SU-DHL-6 (cell line): ENCODE results near the gene MAPK11.
"Not testable (repeated sequence)": the region's sequence is repeated elsewhere in the genome, so short reads cannot be mapped to it uniquely, and the experiment has no call there.

Experiments used
- H2AFZ ChIP-seq: fragments of 200-600 bp; sonication (generic); 2 replicates; pipeline ENCODE4 v1.6.1; 2014; ENCODE audit warnings: low read depth, mild to moderate bottlenecking, moderate library complexity, mixed read lengths, antibody characterized with exemption, low read length; ENCODE audit not compliant: severe bottlenecking
- H3F3A ChIP-seq: fragments of 200-600 bp; shearing (Covaris generic); 2 replicates; pipeline ENCODE4 v1.6.0; 2016; ENCODE audit warnings: antibody characterized with exemption, mild to moderate bottlenecking; ENCODE audit not compliant: insufficient read depth
- H3K27ac ChIP-seq: fragments of 200-600 bp; sonication (generic); 2 replicates; pipeline ENCODE4 v1.5.1; 2016; ENCODE audit warnings: low read depth, mild to moderate bottlenecking, low read length, moderate library complexity, mixed read lengths
- H3K27me3 ChIP-seq: fragments of 200-600 bp; sonication (generic), shearing (Covaris generic); 2 replicates; pipeline ENCODE4 v1.6.0; 2014; ENCODE audit warnings: mild to moderate bottlenecking, low read length
- H3K36me3 ChIP-seq: fragments of 200-600 bp; sonication (generic); 2 replicates; pipeline ENCODE4 v1.6.1; 2014; ENCODE audit warnings: mild to moderate bottlenecking, low read length, mixed read lengths
- H3K4me2 ChIP-seq: fragments of 300-600, 200-600 bp; shearing (Covaris generic), sonication (generic); 2 replicates; pipeline ENCODE4 v1.6.0; 2014; ENCODE audit warnings: low read length, low read depth, mild to moderate bottlenecking; ENCODE audit not compliant: poor library complexity, severe bottlenecking
- H3K4me3 ChIP-seq: fragments of 200-600 bp; sonication (generic); 2 replicates; pipeline ENCODE4 v1.5.1; 2014; ENCODE audit warnings: antibody characterized with exemption, low read length, mild to moderate bottlenecking, mixed read lengths; ENCODE audit not compliant: insufficient read depth, poor library complexity, severe bottlenecking
- H3K79me2 ChIP-seq: fragments of 200-600 bp; sonication (generic); 2 replicates; pipeline ENCODE4 v1.6.1; 2014; ENCODE audit warnings: mild to moderate bottlenecking, low read length, moderate library complexity; ENCODE audit not compliant: insufficient read depth
- H3K9ac ChIP-seq: fragments of 200-600 bp; sonication (generic); 2 replicates; pipeline ENCODE4 v1.7.0; 2014; ENCODE audit warnings: mild to moderate bottlenecking, low read length
- H3K9me2 ChIP-seq: fragments of 200-600 bp; sonication (generic); replicated peaks from 2 replicates; pipeline ENCODE4 v1.6.1; 2014; ENCODE audit warnings: low read length; ENCODE audit not compliant: insufficient read depth
- H3K9me3 ChIP-seq: fragments of 200-600 bp; sonication (generic); 2 replicates; pipeline ENCODE4 v1.6.1; 2014; ENCODE audit warnings: low read length, mixed read lengths; ENCODE audit not compliant: insufficient read depth
- H4K20me1 ChIP-seq: fragments of 200-600 bp; sonication (generic); 2 replicates; pipeline ENCODE4 v1.6.1; 2014; ENCODE audit warnings: low read depth, mild to moderate bottlenecking, antibody characterized with exemption, low read length, moderate library complexity, mixed read lengths
- CTCF ChIP-seq: fragments of 200-600 bp; sonication (generic); IDR thresholded peaks from one replicate; pipeline ENCODE4 v1.5.1; 2017; ENCODE audit warnings: antibody characterized with exemption, mild to moderate bottlenecking, low read length, moderate library complexity; ENCODE audit not compliant: insufficient read depth, poor library complexity, severe bottlenecking
- EZH2phosphoT487 ChIP-seq: fragments of 200-600 bp; sonication (generic), shearing (Covaris generic); conservative IDR thresholded peaks from 2 replicates; pipeline ENCODE4 v1.6.1; 2018; ENCODE audit warnings: mild to moderate bottlenecking, antibody characterized with exemption, low read length, moderate library complexity, mixed read lengths

The MAPK11 gene

GRCh38 chr22:50274311-50274710 lies 4.1 kb upstream of the MAPK11 start:
- H3K9ac ChIP-seq = no peak overlapping the region
- H3K36me3 ChIP-seq = no peaks in the 10 kb centered on the region
- no peak overlapping the region for H3K4me2 ChIP-seq
- no peaks in the 10 kb centered on the region for H4K20me1 ChIP-seq
- H3F3A ChIP-seq = peaks cover 14% of the 10 kb centered on the region
- H3K79me2 ChIP-seq = no peaks in the 10 kb centered on the region
- no peaks in the 10 kb centered on the region for H3K9me3 ChIP-seq
- TF ChIP-seq EZH2phosphoT487 (no peak), CTCF (no peak)
- no peaks in the 10 kb centered on the region for H3K9me2 ChIP-seq
- H3K4me3 ChIP-seq = no peak overlapping the region
- no peak overlapping the region for H2AFZ ChIP-seq
- H3K27me3 ChIP-seq = no peaks in the 10 kb centered on the region
- no peak overlapping the region for H3K27ac ChIP-seq

- H3K9ac ChIP-seq, H3K9me2 ChIP-seq, H4K20me1 ChIP-seq, H3K79me2 ChIP-seq, H3K4me3 ChIP-seq, H3K4me2 ChIP-seq, H3K27ac ChIP-seq, H2AFZ ChIP-seq, H3K27me3 ChIP-seq, H3K9me3 ChIP-seq, H3K36me3 ChIP-seq: not testable (repeated sequence)
- peaks cover 14% of the 10 kb centered on the region for H3F3A ChIP-seq
Measured at GRCh38 chr22:50273781-50274180, 3.6 kb upstream of the MAPK11 start.

- not testable (repeated sequence) for H3K9me2 ChIP-seq, H2AFZ ChIP-seq, H3K27ac ChIP-seq, H3K27me3 ChIP-seq, H3K4me2 ChIP-seq, H3K79me2 ChIP-seq, H4K20me1 ChIP-seq, H3K9ac ChIP-seq, H3K36me3 ChIP-seq, H3K4me3 ChIP-seq, H3K9me3 ChIP-seq
- peaks cover 14% of the 10 kb centered on the region for H3F3A ChIP-seq
Measured at GRCh38 chr22:50273352-50273751, 3.2 kb upstream of the MAPK11 start.

GRCh38 chr22:50272044-50272802 lies 2.0 kb upstream of the MAPK11 start:
- Histone ChIP-seq H3K79me2 (no peaks in the 10 kb centered on the region), H4K20me1 (no peaks in the 10 kb centered on the region), H3K4me3 (no peak overlapping the region), H2AFZ (no peak overlapping the region), H3K36me3 (no peaks in the 10 kb centered on the region), H3K9me3 (no peaks in the 10 kb centered on the region), H3K4me2 (no peak overlapping the region), H3K9me2 (no peaks in the 10 kb centered on the region), H3K27ac (no peak overlapping the region), H3K27me3 (no peaks in the 10 kb centered on the region), H3K9ac (no peak overlapping the region), H3F3A (peaks cover 12% of the 10 kb centered on the region)
- TF ChIP-seq EZH2phosphoT487 (no peak), CTCF (no peak)
